GM21423 (cell line): ENCODE measurements around the gene CRISPLD2.
"Not testable (repeated sequence)": the region's sequence is repeated elsewhere in the genome, so short reads cannot be mapped to it uniquely, and the experiment has no call there.

Source experiments
- ATAC-seq: cut with Tn5 transposase; IDR thresholded peaks from one replicate; pipeline ENCODE4 v1.9.1; 2021; ENCODE audit warnings: mild to moderate bottlenecking, moderate library complexity; ENCODE audit not compliant: unreplicated experiment

The CRISPLD2 gene

GRCh38 chr16:84927621-84928591 is 108.1 kb downstream of the CRISPLD2 start:
- no peak for ATAC-seq

GRCh38 chr16:84928679-84929420 is 109.1 kb downstream of the CRISPLD2 start:
- ATAC-seq, result no peak

- no peak for ATAC-seq
Observed at GRCh38 chr16:84929421-84930297, 109.9 kb downstream of the CRISPLD2 start.

DNA sequence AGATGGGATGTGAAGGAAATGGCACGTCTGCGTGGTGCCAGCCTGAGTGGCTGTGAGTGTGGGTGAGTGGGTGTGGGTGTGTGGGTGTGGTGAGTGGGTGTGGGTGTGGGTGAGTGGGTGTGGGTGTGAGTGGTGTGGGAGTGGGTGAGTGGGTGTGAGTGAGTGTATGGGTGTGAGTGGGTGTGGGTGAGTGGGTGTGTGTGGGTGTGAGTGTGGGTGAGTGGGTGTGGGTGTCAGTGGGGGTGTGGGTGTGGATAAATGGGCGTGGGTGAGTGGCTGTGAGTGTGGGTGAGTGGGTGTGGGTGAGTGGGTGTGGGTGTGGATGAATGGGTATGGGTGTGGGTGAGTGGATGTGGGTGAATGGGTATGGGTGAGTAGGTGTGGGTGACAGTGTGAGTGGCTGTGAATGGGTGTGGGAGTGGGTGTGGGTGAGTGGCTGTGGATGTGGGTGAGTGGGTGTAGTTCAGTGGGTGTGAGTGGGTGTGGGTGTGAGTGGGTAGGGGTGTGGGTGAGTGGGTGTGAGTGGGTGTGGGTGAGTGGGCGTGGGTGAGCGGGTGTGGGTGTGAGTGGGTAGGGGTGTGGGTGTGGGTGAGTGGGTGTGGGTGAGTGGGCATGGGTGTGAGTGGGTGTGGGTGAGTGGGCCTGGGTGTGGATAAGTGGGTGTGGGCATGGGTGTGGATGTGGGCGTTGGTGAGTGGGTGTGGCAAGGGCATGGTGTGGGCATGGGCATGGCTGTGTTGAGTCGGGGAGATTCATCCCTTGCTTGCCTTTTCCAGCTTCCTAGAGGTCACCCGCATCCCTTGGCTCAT is 110.7 kb downstream of the CRISPLD2 start:
- ATAC-seq, result no peak

DNA sequence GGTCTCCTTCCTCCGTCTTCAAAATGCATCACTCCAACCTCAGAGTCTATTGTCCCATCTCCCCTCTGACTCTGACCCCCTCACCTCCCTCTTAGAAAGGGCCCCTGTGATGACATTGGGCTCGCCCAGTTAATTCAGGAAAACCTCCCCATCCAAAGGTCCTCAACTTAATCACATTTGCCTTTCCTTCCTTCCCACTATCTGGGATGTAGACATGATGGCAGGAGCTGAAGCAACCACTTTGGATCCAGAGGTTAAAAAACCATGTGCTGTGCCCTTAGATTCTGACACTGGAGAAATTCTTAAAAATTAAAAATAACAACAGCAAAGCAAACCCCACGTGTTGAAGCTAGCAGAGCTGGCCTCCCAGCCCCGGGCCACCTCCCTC is 111.3 kb downstream of the CRISPLD2 start:
- ATAC-seq, result no peak

GRCh38 chr16:84931506-84931905 is 111.7 kb downstream of the CRISPLD2 start:
- no peak for ATAC-seq

DNA sequence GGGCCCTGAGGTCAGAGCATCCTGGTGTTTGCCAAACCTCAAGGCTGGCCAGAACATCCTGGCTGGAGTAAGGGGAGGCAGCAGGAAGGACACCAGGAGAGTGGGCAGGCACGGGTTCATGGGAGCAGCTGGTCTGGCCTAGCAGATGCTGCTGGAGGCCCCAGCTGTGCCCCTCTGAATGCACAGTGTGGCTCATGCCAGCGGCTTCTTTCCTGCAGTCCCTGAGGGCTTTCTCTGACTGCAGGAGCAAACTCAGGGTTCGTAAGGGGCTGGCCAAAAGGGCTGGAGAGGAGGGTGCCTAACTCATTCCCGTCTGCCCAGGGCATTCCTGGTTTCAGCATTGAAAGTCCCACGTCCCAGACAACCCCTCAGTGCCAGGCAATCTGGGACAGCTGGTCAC is 112.9 kb downstream of the CRISPLD2 start:
- ATAC-seq, result no peak

- no peak for ATAC-seq
Observed at GRCh38 chr16:84933774-84934631, 114.2 kb downstream of the CRISPLD2 start.

DNA sequence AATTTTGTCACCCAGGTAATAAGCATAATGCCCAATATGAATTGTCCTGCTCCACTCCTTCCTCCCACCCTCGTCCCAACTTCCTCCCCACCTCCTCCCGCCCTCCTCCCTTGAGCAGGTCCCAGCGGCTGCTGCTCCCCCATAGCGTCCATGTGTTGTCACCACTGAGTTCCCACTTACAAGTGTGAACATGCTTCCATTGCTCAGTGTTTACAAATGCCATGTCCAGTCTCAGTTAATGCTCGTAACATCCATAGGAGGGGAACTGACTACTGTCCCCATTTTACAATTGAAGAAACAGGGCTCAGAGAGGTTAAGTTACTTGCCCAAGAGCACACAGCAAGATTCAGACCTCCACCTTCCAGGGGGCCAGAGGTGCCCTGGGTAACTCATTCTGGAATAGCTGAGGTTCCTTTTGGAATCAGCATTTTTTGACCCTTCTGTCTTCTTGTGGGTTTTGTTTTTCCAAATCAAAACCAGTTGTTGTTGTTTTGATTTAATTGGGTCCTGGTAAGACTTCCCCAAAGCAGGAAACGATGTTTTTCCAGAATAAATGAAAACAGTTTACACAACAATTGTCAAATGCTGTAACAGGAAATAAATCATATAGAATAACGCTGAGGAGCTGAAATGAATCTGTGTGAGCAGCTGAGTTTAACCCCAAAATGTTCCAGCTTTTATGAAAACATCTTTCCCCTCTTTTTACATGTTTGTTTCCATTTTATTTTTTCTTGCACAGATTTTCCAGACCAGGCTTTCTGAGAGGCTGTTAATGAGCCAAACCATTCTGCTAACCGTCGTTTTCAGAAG is 117.6 kb downstream of the CRISPLD2 start:
- ATAC-seq, result no peak

- ATAC-seq, result not testable (repeated sequence)
Observed at GRCh38 chr16:84938616-84939015, 118.8 kb downstream of the CRISPLD2 start.

DNA sequence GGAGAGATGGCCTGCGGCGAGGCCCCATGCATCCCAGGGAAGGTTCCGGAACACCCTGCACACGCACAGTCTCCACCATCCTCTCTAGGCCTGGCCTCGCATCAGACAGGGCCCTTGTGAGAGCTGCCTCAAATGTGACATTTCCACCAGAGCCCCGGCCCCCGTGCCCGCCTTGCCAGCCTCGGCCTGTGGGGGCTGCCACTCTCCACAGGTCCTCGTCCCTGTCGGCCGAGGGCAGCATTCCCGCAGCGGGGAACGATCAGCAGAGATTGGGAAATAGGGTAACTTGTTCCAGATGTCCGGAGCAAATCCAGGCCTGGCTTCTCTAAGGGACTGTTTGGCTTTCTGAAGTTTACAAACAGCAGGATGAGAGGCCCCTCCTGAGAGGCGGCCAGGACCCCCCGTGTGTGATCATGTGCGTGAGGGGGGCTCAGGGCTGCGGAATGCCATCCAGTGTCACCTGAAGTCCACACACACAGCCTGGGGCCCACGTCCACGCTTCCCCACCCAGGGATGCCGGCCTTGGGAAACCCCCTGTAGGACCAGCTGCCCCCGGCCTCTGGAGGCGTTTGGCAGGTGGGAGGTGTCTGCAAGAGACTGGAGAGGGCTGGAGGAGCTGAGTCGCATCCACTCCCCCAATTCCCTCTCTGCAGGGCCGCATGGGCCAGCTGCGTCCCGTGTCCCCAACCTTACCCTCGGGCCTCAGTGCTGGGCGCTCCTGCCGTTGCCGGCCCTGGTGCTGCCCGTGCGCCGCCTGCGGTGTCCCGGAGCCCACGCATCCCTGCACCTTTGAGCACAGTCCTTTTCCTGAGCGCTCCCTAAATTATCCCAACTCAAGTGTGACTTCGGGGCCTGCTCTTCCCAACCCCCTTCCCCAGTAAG is 121.1 kb downstream of the CRISPLD2 start:
- ATAC-seq, result no peak

DNA sequence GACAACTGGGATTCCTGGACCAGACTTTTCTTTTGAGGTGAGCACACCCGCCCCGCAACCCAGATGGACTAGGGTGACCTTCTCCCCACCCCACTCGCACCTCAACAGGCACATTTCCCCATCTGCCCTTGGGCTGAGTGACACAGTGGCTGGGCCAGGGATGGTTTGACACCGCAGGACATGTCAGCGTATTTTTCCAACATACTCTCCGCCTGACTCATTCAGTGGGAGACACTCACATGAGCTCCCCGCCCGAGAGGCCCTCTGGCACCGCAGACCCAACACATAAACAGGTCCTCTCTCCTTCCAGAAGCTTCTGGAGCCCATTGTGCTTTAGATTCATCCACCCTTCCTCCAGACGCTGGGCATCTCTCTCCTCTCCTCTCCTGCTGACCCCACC is 122.1 kb downstream of the CRISPLD2 start:
- no peak for ATAC-seq

GRCh38 chr16:84942786-84943185 is 123.0 kb downstream of the CRISPLD2 start:
- no peak for ATAC-seq

DNA sequence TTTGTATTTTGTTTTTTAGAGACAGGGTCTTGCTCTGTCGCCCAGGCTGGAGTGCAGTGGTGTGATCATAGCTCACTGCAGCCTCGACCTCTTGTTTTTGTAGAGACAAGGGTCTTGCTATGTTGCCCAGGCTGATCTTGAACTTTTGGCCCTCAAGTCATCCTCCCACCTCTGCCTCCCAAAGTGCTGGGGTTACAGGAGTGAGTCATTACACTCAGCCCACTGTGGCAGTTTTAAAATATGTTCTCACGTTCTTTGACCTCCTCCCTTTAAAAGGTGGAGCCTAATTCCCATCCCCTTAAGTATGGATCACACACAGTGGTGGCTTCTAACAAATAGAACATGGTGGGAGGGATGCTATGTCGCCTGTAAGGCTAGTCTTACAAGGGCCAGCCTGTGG is 123.8 kb downstream of the CRISPLD2 start:
- no peak for ATAC-seq

DNA sequence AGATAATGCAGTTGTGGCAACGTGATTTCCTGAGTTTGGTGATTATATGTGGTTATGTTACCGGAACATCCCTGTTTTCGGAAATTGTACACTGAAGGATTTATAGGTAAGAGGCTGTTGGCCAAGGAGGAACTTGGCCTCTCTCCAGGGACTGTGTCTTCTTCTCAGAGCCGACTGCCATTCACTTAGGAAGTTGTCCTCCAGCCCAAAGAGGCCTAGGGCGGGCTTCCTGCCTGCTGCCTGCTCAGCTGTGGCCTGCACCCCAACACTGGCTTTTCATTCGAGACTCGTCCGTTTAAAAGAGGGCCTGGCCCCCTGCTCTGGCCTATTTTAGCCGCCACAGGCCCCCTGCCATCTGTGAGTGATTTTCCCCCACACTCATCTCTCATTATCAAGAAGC is 127.2 kb downstream of the CRISPLD2 start:
- ATAC-seq, result no peak

GRCh38 chr16:84947996-84948850 is 128.4 kb downstream of the CRISPLD2 start:
- ATAC-seq, result no peak
